ENCODE data around the gene ZNF853.

DNA sequence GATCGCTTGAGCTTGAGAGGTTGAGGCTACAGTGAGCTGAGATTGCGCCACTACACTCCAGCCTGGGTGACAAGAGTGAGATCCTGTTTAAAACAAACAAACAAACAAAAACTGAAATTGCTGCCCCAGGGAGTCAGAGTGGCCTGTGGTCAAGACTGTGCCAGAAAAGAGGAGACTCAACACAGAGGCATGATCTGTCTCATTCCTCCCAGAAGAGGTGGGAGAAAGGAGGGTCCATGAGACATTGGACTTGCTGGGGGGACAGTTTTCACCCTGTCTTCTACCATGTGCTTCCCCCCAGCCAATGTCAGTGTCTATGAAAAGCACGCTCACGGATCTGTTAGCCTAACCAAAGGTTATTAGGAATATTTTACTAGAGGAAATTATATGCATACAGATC, 3.2 kb downstream of the ZNF853 start:
- TF ChIP-seq, protein P1, sequence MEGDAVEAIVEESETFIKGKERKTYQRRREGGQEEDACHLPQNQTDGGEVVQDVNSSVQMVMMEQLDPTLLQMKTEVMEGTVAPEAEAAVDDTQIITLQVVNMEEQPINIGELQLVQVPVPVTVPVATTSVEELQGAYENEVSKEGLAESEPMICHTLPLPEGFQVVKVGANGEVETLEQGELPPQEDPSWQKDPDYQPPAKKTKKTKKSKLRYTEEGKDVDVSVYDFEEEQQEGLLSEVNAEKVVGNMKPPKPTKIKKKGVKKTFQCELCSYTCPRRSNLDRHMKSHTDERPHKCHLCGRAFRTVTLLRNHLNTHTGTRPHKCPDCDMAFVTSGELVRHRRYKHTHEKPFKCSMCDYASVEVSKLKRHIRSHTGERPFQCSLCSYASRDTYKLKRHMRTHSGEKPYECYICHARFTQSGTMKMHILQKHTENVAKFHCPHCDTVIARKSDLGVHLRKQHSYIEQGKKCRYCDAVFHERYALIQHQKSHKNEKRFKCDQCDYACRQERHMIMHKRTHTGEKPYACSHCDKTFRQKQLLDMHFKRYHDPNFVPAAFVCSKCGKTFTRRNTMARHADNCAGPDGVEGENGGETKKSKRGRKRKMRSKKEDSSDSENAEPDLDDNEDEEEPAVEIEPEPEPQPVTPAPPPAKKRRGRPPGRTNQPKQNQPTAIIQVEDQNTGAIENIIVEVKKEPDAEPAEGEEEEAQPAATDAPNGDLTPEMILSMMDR (IDR thresholded peaks at IDR 0.05; ENCODE audit: insufficient read depth, low read depth, low read length) = no peak
- no peak for TF ChIP-seq EZH2 (IDR thresholded peaks at IDR 0.05; ENCODE audit: insufficient read depth, low read length)

All from astrocyte (in vitro differentiated cells and primary cell).